Lower lobe of right lung (tissue), 2 donors: ENCODE data around the gene DCBLD1. TPM values are rescaled to one million over a fixed set of nuclear protein-coding genes. Genes with fewer than 3 reads are reported as not detected.

Experiments used
- ATAC-seq, 2 donors: fragments of 200-7000 bp; cut with Tn5 transposase; one replicate each; pipeline ENCODE4 v1.9.1; 2020 to 2022; ENCODE audit warnings: mild to moderate bottlenecking in 2 of 2, moderate library complexity in 2 of 2
- DNase-seq: peaks from one replicate; pipeline ENCODE4 v3.0.0-alpha.2; 2020
- H3K27ac ChIP-seq: fragments of 200-600 bp; one replicate; pipeline ENCODE4 v1.8.0; 2022
- H3K27me3 ChIP-seq: fragments of 200-600 bp; one replicate; pipeline ENCODE4 v1.8.0; 2022; ENCODE audit warnings: low read depth
- H3K36me3 ChIP-seq: fragments of 200-600 bp; one replicate; pipeline ENCODE4 v1.8.0; 2022; ENCODE audit warnings: mild to moderate bottlenecking
- H3K4me1 ChIP-seq: fragments of 200-600 bp; one replicate; pipeline ENCODE4 v1.8.0; 2022
- H3K4me3 ChIP-seq: fragments of 200-600 bp; one replicate; pipeline ENCODE4 v1.8.0; 2022; ENCODE audit warnings: mild to moderate bottlenecking
- H3K9me3 ChIP-seq: fragments of 200-600 bp; one replicate; pipeline ENCODE4 v1.8.0; 2022
- intact Hi-C: fragments of 100-400 bp; cut with DNase I; formaldehyde crosslinking; loops from one replicate; pipeline ENCODE4 v1.11.0; 2022
- total RNA-seq: library from RNA; stranded (reverse); fragmentation: NEBNext Ultra II Directional; extraction: Animal tissue kit (Norgen Biotek cat#: 25700); gene quantifications from one replicate; pipeline ENCODE4 v1.2.1, GENCODE V29; 2021
- TF ChIP-seq, protein P1 (sequence below): fragments of 200-600 bp; IDR thresholded peaks from one replicate; pipeline ENCODE4 v1.8.0; 2022; ENCODE audit warnings: antibody characterized with exemption, mild to moderate bottlenecking
- donor health status: DM: no; HTN: yes; CAD: no; lungs with severe emphysema.

Gene DCBLD1
- total RNA-seq, 1 donor from 2014 or later: 18.3 TPM

DNA sequence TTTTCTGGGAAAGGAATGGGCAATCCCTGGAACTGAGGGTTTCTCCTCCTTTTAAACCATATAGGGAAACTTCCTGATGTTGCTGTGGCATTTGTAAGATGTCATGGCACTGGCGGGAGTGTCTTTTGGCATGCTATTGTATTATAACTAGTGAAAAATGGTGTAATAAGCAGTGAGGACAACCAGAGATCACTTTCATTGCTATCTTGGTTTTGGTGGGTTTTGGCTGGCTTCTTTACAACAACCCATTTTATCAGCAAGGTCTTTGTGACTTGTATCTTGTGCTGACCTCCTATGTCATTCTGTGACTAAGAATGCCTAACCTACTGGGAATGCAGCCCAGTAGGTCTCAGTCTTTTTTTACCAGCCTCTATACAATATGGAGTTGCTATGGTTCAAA lies 9.1 kb upstream of the DCBLD1 start:
- H3K4me3 ChIP-seq: no peak overlapping the region
- no peaks in the 10 kb centered on the region for H3K27me3 ChIP-seq
- intact Hi-C loops: no loop called here
- DNase-seq: no peak
- H3K4me1 ChIP-seq: no peaks in the 10 kb centered on the region
- H3K27ac ChIP-seq: no peak overlapping the region
- no peaks in the 10 kb centered on the region for H3K36me3 ChIP-seq
- ATAC-seq: no peak
- TF ChIP-seq, protein P1, sequence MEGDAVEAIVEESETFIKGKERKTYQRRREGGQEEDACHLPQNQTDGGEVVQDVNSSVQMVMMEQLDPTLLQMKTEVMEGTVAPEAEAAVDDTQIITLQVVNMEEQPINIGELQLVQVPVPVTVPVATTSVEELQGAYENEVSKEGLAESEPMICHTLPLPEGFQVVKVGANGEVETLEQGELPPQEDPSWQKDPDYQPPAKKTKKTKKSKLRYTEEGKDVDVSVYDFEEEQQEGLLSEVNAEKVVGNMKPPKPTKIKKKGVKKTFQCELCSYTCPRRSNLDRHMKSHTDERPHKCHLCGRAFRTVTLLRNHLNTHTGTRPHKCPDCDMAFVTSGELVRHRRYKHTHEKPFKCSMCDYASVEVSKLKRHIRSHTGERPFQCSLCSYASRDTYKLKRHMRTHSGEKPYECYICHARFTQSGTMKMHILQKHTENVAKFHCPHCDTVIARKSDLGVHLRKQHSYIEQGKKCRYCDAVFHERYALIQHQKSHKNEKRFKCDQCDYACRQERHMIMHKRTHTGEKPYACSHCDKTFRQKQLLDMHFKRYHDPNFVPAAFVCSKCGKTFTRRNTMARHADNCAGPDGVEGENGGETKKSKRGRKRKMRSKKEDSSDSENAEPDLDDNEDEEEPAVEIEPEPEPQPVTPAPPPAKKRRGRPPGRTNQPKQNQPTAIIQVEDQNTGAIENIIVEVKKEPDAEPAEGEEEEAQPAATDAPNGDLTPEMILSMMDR: no peak
- H3K9me3 ChIP-seq: no peaks in the 10 kb centered on the region

DNA sequence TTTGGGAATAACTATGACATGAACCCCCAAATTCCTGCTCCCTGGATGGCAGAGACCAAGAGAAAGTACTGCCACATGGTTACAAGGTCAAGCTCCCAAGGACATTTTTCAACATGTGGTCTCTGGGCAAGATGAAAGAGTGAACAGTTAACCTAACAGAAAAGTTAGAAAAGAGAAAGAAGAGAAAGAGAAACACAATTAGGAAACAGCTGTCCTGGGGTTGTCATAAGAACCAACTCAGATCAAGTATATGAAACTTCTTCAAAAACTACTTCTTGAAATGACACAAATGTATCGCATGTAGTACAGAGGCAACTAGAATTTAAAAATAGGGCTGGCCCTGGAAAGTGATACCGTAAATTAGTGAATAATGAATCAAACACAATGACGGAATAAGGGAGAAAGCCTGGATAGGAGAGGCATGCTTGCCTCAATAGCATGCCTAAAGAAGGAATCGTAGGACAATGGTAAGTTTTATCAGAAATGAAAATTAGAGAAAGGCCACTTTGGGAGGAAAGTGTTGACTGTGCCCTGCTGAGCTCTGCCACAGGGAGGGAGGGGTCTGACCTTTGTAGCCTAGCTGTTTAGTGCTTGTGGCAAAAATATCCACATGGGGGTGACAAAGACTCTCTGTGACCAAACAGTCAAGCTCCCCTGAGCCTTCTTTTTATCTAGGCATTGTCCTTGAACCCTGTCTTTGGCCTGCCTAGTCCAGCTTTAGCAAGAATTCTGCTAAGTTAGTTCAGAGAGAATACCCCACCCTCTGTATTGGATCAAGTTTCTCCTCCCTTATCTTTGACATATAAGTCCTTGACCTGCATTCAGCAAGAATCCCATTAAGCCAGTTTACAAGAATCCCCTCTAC lies 4.3 kb upstream of the DCBLD1 start:
- TF ChIP-seq, protein P1: peak; percentile 42
- no peak for DNase-seq

DNA sequence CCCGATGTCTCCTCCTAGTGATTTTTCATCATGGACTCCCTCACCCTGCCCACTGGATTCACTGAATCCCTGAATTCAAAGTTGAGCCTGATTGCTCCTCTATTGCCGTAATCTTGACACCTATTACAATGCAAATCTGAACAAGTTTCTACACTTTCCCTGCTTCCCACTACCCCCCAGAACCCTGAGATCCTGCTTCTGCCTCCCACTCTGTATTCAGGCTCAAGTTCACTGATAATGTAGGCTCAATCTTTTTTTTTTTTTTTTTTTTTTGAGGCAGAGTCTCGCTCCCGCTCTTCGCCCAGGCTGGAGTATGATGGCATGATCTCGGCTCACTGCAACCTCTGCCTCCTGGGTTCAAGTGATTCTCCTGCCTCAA lies 3.6 kb upstream of the DCBLD1 start:
- peaks cover 9% of the 10 kb centered on the region for H3K4me1 ChIP-seq
- no peak for DNase-seq
- intact Hi-C loops: no loop called here

More for the DNA sequence above, 4.3 kb upstream of the DCBLD1 start:
- no peak overlapping the region for H3K4me3 ChIP-seq
- no peaks in the 10 kb centered on the region for H3K9me3 ChIP-seq
- H3K36me3 ChIP-seq: no peaks in the 10 kb centered on the region
- no peak overlapping the region for H3K27ac ChIP-seq
- intact Hi-C loops: no loop called here
- H3K27me3 ChIP-seq: no peaks in the 10 kb centered on the region
- H3K4me1 ChIP-seq: peaks cover 8% of the 10 kb centered on the region
- ATAC-seq: no peak

DNA sequence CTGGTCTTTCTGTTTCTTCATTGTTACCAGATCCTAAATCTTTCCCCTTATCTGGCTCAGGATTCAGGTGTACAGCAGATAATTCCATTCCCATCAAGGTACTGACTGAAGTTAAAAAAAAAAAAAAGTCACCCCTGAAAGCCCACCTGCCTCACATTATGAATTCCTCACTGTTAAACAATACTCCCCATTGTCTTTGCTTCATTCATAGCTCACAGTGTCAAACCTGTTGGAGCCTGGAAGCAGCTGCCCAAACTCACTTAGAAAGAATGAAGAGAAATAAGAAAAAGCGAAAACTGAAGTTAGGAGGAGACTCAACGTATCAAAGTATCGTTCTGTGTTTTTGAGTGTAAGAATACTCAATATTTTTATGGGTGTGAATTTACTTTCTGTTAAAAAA lies 1.8 kb upstream of the DCBLD1 start:
- ATAC-seq: no peak
- Histone ChIP-seq H3K4me3 (no peak overlapping the region), H3K27me3 (no peaks in the 10 kb centered on the region), H3K4me1 (peaks cover 27% of the 10 kb centered on the region), H3K9me3 (no peaks in the 10 kb centered on the region), H3K27ac (no peak overlapping the region), H3K36me3 (no peaks in the 10 kb centered on the region)
- no peak for DNase-seq
- intact Hi-C loops: loop anchor here (10.0 kb wide), 1 partner anchor 74 kb away; no protein-coding TSS in a partner anchor
- TF ChIP-seq, protein P1: no peak

More for the DNA sequence above, 3.6 kb upstream of the DCBLD1 start:
- no peak for ATAC-seq
- Histone ChIP-seq H3K4me3 (no peak overlapping the region), H3K27ac (no peak overlapping the region), H3K36me3 (no peaks in the 10 kb centered on the region), H3K9me3 (no peaks in the 10 kb centered on the region), H3K27me3 (no peaks in the 10 kb centered on the region)
- TF ChIP-seq, protein P1: no peak

DNA sequence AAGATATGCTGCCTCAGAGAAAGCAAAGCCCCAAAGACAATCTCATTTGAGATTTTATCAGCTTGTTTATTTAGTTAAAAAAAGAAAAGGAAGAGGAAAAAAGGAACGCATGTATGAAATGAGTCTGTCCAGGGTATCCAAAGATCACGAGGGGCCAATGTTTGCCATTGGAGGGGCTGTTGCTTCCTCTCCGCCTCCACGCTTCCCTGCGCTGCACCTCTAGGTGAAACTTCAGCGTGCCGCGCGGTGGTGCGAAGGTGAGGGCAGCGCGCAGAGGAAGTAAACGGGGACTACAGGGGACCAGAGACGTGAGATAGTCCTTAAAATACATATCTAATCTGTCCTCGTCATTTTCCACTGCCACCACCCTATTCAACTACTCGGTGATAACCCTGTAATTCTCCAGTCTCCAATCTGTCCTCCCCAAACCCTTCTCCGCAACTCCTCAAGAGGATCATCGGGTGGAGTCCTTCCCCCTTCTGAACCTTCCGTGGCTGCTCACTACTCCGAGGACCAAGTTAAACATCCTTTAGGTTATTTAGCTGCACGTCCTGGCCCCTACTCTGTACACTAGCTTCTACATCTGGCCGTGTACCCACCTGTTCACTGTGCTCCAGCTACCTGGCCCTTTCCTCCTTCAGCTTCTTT lies 1.1 kb upstream of the DCBLD1 start:
- ATAC-seq: peak in 1 of 2 donors; percentile 8
- Histone ChIP-seq H3K27ac (peak overlapping the region; percentile 92), H3K4me3 (peak overlapping the region; percentile 85), H3K9me3 (no peaks in the 10 kb centered on the region), H3K27me3 (no peaks in the 10 kb centered on the region), H3K4me1 (peaks cover 27% of the 10 kb centered on the region), H3K36me3 (no peaks in the 10 kb centered on the region)
- no peak for DNase-seq
- TF ChIP-seq, protein P1: no peak
- intact Hi-C loops: loop anchor here (10.0 kb wide), 1 partner anchor 73 kb away; no protein-coding TSS in a partner anchor
